GM23248 (cell line): Measurements from ENCODE around the gene ZFPL1.

Experiments
- EZH2 ChIP-seq: fragments of 200-600 bp; sonication (generic); IDR thresholded peaks from 2 replicates; pipeline ENCODE4 v1.6.1; 2018; ENCODE audit warnings: antibody characterized with exemption, mild to moderate bottlenecking; ENCODE audit not compliant: insufficient read depth, poor library complexity, severe bottlenecking
- EZH2phosphoT487 ChIP-seq: fragments of 200-600 bp; sonication (generic); IDR thresholded peaks from 2 replicates; pipeline ENCODE4 v1.6.1; 2018; ENCODE audit warnings: antibody characterized with exemption, moderate library complexity, mild to moderate bottlenecking, low read depth; ENCODE audit not compliant: insufficient read depth

- TF ChIP-seq EZH2 (no peak), EZH2phosphoT487 (no peak)
Observed at GRCh38 chr11:65109231-65110198, 25.5 kb downstream of the ZFPL1 start.
